CD4-positive, alpha-beta T cell treated with Interleukin-21 for 1 hour (primary cell): ENCODE measurements around the gene ATF7.

Experiments used
- DNase-seq: peaks from one replicate; pipeline ENCODE4 v3.0.0-alpha.2; 2020

ATF7 gene

DNA sequence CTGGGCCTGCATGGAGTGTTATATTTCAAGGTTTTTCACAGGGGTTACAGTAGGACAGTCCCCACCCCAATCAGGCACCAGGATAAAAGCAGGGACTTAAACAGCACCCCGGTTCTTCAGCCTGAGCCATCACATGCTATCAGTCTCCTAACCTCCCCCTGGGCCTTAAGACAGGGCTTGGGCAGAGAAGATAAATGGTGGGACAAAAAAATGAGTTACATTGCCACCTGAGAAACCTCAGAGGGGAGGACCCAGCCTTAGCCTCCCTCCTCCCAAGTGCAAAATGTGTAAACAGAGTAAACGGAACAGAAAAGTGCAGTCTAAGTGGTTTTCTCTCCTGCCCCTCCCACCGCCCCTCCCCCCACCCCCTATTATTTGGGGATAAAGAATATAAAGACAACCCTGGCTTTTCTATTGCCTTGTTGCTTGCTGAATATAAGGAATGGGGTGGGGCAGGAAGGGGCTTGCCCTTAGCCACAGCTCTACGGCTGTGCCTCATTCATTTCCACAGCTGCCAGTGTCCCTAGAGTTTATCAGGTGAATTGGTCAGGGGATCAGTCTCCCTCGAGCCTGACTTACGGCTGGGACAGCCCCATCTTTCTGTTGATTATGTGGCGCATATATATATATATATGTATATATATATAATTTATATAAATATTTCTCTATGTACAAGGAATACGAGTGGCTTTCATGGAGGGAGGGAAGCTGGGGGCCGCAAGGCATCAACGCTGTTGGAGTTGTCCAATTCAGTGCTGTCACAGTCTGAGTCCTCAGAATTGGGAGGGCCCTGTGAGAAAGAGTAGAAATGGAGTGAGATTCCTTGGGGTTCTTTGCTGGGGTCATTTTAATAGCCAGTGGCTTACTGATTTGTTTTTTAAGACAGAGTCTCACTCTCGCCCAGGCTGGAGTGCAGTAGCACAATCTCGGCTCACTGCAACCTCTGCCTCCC, 145.4 kb downstream of the ATF7 start:
- DNase-seq, result no peak

DNA sequence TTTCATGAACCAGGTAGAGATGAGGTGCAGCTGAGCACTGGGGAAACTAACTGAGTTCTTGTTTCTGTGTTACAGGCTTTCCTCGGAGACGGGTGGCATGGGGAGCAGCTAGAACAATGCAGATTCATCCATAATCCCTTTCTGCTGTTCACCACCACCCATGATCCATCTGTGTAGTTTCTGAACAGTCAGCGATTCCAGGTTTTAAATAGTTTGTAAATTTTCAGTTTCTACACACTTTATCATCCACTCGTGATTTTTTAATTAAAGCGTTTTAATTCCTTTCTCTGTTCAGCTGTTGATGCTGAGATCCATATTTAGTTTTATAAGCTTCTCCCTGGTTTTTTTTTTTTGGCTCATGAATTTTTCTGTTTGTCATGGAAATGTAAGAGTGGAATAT, 146.9 kb downstream of the ATF7 start:
- DNase-seq, result no peak

- no peak for DNase-seq
Observed at GRCh38 chr12:53478865-53479264, 147.3 kb downstream of the ATF7 start.

DNA sequence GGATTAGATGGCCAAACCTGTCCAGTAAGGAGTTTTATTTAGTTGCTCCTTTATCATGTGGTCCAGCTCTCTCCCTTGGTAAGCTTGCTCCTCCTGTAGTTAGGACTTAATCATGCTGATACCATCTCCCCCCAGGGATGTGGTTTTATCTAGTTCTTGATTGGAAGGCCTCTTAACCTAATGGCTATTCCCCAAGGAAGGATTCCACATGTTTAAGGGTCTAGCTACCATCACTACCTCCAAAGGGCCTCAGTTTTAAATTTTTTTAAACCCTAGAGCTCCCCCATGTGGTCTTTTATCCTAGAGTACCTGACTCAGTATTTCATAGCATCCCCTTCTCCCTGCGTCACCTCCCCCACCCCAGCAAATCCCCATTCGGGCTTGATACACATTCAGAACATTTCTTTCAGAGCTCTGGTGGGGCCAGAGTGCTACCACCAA, 149.4 kb downstream of the ATF7 start:
- peak; percentile 42 for DNase-seq

- DNase-seq, result peak; percentile 23
Observed at GRCh38 chr12:53474819-53475218, 151.4 kb downstream of the ATF7 start.

- no peak for DNase-seq
Observed at GRCh38 chr12:53474077-53474476, 152.1 kb downstream of the ATF7 start.

DNA sequence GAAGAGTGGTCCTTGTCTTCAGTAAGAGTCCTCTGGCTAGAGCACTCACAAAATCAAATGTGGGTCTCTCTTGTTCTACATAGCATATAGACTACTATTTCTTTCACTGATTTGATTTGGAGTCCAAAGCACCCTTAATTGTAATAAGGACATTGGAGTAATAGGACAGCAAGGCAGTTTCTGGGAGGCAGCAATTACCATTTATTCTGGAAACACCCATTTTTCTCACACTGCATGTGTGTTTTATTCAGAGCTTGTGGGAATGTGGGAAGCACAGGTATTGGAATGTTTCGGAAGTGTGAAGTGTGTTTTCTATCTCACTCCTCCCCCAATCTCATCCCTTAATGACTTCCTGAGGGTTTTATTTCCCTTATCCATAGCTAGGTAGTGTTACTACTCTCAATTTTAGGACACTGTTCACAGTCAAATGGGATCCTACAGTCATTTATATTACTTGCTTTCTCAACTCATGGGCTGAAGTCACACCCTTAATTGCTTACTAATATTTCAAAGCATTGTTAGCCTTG, 154.1 kb downstream of the ATF7 start:
- DNase-seq, result no peak

GRCh38 chr12:53468282-53468681, 157.9 kb downstream of the ATF7 start:
- no peak for DNase-seq

- DNase-seq, result no peak
Observed at GRCh38 chr12:53467880-53468279, 158.3 kb downstream of the ATF7 start.

DNA sequence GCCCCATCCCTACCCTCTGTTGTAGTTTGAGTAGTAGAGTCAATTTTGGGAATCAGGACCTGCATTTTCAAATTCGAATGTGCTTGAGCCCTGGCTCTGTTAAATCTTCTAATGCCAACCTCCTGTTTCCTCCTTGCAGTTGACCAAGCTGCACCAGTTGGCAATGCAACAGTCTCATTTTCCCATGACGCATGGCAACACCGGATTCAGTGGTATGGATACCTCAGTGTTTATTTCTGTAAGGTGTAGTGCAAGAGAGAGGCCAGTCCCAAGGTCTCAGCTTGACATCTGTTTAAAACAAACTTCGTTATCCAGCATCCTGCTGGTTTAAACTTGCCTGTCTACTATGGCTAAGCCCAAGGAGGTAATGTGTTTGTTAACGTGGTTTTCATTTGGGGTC, 159.1 kb downstream of the ATF7 start:
- no peak for DNase-seq

DNA sequence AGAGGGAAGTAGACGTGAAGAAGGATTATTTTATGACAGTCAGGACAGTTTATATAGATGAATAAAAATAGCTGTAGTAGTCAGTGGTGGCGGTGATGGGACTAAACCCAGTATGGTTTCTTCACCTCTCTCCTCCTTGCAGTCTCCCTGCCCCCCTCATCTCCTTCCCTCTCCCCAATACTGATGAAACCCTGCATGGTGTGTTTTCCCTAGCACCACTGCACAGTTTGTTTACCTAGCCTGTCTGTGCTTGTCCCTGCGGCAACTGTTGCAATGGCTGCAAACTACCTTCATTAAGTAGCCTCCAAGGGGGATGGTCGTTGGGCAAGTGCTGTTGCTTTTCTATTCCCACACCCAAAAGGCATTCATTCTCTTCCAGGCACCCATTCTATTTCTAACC, 159.5 kb downstream of the ATF7 start:
- DNase-seq, result no peak

DNA sequence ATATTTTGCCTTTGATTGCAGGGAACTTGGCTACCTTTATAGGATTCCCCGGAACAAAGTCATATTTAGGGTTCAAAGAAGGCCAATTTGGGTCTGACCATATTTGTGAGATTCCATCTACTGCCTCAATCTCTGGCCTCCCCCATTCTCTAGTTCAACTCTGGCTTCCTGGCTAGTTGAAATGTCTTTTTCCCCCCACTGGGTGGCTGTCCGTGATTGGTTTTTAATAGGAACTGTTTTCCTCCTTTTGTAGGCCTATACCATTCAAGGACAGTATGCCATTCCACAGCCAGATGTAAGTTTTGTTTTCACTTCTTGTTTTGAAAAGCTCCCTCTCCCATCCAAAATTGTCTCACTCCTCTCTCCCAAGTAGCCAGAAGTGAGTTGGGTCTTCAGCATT, 160.5 kb downstream of the ATF7 start:
- no peak for DNase-seq

DNA sequence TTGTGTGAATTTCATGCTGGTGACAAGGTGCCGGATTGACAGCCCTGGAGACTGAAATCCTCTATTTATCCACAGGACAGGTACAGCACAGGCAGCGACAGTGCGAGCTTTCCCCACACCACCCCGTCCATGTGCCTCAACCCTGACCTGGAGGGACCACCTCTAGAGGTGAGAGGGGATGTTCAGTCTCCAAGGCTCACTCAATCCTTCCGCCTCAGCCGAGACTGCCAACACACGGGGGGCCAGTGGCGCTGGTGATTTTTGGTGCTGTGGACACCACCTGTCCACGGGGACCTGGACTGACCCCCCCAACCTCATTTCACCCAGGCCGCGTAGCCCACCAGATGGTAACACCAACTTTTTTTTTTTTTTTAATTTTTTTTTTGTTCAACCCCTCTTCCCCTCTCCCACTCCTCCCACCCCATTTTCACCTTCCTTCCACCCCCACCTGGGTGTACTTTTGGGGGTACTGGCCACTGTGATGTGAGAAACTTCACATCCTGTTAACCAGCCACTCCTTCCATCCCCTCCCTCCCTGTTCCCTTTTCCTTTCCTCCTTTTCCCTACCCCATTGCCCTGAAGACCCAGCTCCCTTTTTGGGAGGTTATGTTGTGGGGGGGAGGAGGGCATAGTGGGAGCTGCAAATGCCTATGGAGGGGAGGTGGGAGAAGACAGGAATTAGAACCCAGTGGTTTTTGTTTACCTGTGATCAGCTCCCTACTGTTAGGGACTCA, 161.3 kb downstream of the ATF7 start:
- DNase-seq, result no peak

DNA sequence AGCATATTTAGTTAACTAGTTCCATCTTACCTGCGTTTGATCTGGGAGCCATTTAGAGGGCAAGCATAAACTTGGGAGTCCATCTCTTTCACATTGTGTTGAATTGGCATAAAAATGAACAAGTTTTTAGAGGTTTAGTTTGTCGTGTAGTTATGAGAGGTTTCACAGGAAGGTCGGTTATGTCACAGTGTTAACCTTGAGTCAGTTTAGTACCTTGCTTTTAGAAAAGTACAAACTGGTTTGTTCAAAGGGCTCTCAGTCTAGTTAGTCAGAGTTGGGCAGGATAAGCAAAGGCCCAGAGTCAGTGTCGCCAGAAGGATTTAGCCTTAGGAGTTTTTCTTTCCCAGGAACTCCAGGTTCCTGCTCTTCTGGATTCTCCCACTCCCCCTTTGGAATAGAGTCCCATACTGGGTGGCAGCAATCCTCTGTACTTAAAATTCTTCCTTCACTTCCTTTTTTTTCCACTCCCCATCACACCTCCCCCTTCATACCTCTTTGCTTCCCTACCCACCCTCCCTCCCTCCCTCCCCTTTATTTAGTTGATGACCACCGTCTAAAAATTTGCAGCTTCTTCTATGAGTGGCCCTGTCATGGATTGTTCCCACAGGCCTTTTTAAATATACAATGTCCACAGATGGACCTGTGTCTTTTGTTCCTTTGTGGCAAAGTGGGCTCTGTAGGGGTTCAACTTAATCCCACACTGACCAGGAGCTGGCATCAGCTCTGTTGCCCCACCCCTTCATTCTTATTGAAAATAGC, 162.2 kb downstream of the ATF7 start:
- no peak for DNase-seq

DNA sequence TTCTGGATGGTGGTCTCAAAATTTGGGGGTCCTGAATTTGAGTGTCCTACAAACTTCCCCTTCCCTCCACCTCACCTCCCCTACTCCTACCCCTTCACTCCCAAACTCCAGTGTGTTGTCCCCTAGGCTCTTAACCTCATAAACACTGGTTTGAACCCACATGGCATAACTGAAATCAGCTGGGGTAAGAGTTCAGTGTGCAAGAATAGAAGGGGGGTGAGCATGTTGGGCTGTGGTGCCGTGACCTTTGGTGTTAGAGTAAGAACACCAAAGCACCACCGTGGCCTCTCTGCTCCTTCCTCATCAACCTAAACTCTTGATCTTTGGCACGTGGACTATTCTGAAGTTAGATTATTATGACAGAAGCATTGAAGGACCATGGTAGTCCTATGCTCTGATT, 163.2 kb downstream of the ATF7 start:
- DNase-seq, result no peak

DNA sequence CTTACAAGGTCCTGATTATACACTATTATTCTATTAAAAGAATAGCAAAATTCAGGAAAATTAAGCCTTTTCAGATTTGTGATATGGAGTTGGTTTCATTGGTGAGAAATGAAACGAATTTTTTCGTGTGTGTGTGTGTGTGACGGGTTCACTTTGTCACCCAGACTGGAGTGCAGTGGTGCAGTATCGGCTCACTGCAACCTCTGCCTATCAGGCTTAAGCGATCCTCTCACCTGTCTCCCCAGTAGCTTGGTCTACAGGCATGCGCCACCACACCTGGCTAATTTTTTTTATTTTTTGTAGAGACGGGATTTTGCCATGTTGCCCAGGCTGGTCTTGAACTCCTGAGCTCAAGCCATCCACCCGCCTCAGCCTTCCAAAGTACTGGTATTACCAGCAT, 164.6 kb downstream of the ATF7 start:
- no peak for DNase-seq

GRCh38 chr12:53461059-53461458, 165.1 kb downstream of the ATF7 start:
- no peak for DNase-seq

- no peak for DNase-seq
Observed at GRCh38 chr12:53459097-53459496, 167.1 kb downstream of the ATF7 start.
